HG02885 (cell line): Measurements from ENCODE around the gene LDHD.
"Not testable (repeated sequence)": the region's sequence is repeated elsewhere in the genome, so short reads cannot be mapped to it uniquely, and the experiment has no call there.

Source experiments
- ATAC-seq: cut with Tn5 transposase; IDR thresholded peaks from one replicate; pipeline ENCODE4 v1.9.1; 2021; ENCODE audit warnings: mild to moderate bottlenecking; ENCODE audit not compliant: unreplicated experiment, poor library complexity

Gene LDHD

GRCh38 chr16:75116081-75116910 lies at the start of gene LDHD:
LDHD (minus strand) TSS chr16:75116780; CDS start chr16:75116720, 60 bp downstream.
- ATAC-seq = no peak

- ATAC-seq = no peak
Observed at GRCh38 chr16:75160386-75160785, 43.8 kb upstream of the LDHD start.

DNA sequence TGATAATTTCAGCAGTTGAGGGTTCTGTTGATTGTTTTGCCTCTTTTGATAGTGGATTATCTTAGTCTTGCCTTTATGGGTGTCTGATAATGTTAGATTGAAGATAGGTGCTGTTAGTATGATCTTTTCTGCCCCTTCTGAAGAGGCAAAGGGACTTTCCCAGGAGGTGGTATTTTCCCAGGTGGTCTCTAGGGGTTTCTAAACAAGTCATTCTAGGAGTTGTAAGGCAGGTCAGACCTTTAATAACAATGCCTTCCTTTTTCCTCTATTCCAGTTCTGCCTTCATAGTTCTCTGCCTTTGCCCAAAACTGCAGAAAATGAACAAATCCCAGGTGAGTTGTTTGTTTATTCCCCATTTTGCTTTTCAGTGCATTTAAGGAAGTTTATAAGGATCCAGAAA lies 36.1 kb upstream of the LDHD start:
- ATAC-seq = no peak

DNA sequence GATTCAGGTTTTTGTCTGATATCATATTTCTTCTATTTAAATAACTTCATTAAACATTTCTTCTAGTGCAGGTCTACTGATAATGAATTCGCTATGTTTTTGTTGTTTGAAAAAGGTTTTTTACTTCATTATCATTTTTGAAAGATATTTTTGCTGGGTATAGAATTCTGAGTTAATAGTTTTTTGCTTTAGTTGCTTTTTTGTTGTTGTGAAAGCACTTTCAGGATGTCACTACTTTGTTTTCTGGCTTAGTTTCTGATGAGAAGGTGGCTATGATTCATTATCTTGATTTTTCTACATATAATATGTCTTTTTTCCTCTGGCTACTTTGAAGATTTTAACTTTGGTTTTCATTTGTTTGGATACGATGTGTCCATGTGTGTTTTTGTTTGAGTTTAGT lies 35.2 kb upstream of the LDHD start:
- no peak for ATAC-seq

GRCh38 chr16:75148311-75149195 lies 32.0 kb upstream of the LDHD start, which contains the start of gene ZFP1:
ZFP1 (plus strand) TSS chr16:75148524; CDS start chr16:75152952, 4,428 bp downstream.
- peak; percentile 87 for ATAC-seq

DNA sequence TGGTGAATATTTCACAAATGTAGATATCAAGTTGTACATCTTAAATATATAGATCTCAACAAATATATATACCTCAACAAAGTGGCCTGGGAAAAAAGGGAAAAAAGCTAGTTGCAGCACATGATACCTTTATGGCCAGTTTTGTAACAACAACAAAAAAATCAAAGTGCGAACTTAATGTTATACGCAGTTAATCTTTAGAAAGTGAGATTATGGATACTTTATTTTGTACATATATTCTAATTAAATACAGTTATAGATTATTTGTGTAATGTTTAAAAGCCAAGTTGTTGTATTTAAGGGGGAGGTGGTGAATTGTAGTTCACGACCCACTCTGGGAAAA lies 31.4 kb upstream of the LDHD start:
- no peak for ATAC-seq

- ATAC-seq = no peak
Observed at GRCh38 chr16:75143941-75144340, 27.4 kb upstream of the LDHD start.

- no peak for ATAC-seq
Observed at GRCh38 chr16:75139498-75139897, 22.9 kb upstream of the LDHD start.

DNA sequence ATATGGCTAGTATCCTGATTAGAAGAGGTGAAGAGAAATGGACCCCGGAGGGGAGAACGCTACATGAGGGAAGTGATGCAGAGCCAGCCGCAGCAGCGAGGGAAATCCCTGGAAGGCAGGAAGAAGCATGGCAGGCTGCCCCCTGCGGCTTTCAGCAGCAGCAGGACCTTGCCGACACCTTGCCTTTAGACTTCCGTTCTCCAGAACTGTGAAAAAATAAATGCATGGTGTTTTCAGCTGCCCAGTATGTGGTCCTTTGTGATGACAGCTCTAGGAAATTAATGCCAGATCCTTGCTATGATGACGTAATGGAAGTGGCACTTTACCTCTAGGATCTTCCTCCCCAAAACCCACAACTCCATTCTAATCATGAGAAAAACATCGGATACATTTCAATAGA lies 22.1 kb upstream of the LDHD start:
- no peak for ATAC-seq

GRCh38 chr16:75138233-75138632 lies 21.7 kb upstream of the LDHD start:
- ATAC-seq = no peak

DNA sequence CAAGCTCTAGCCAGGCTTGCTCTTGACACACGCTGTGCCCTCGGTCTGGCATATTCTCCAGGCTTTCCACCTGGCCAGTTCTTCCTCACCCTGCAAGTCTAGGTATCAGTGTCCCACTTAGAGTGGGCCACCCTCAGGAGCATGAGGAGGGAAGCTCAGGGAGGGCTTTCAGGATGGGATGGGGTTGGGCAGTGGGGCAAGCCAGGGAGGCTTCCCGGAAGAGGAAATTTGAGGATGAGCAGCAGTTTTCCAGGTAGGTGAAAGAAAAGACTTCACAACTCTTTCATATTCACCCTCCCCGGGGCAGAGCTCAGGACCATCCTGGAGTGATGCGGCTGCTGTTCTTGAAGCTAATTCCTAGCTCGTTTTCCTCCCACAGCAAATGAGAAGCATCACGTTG lies 14.5 kb upstream of the LDHD start:
- ATAC-seq = no peak

- no peak for ATAC-seq
Observed at GRCh38 chr16:75130150-75130771, 13.7 kb upstream of the LDHD start.

- ATAC-seq = not testable (repeated sequence)
Observed at GRCh38 chr16:75129421-75130149, 13.0 kb upstream of the LDHD start.

GRCh38 chr16:75127713-75128415 lies 11.3 kb upstream of the LDHD start:
- ATAC-seq = no peak

- ATAC-seq = no peak
Observed at GRCh38 chr16:75122609-75123008, 6.0 kb upstream of the LDHD start.

DNA sequence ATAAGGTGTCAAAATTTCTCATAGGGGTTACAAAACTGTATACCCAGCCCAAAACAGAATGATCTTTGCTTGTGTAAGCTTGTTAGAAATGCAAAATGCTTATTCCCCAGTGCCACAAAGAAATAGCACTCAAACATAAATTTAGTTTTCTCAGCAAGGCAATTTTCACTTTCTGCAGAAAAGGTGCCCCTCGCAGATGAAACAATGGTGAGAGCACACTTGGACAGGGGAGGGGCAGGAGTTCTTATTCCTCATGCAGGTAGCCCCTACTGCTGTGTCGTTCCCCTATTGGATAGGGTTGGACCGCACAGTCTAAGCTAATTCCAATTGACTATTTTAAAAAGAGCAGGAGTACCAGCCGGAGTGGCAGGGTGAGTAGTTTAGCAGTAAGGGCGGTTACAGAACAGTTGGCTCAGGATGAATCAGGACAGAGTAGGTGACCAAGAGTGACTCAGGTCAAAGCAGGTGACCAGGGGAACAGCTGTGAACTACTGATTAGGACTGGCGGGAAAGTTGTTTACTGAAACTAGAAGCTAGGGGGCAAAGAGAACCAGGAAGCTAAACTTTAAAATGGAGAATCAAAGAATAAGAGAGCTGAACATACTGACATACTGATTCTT lies 5.5 kb upstream of the LDHD start:
- no peak for ATAC-seq

GRCh38 chr16:75120253-75120652 lies 3.7 kb upstream of the LDHD start:
- no peak for ATAC-seq

GRCh38 chr16:75118943-75119539 lies 2.5 kb upstream of the LDHD start:
- ATAC-seq = no peak

GRCh38 chr16:75116911-75117245 lies 298 bp upstream of the LDHD start:
- no peak for ATAC-seq
